Measurements from ENCODE around the gene CEP85L.

DNA sequence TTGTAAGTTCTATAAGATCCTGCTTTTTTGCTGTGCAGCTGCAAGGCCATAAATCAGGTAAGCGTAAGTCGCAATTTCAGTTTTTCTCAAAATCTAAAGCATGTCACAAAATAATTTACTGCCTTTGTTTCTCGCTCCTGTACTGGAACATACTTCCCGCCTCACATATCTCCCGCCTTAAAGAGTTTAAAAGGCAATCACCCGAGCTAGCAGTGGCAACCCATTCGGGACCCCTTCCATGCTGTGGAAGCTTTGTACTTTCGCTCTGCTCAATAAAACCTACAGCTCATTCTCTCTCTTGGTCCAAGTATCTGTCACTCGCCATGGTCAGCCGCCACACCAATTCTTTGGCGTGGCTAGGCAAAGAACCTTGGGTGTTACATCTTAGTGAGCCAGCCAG lies 34.0 kb downstream of the CEP85L start:
- TF ChIP-seq, protein P1, sequence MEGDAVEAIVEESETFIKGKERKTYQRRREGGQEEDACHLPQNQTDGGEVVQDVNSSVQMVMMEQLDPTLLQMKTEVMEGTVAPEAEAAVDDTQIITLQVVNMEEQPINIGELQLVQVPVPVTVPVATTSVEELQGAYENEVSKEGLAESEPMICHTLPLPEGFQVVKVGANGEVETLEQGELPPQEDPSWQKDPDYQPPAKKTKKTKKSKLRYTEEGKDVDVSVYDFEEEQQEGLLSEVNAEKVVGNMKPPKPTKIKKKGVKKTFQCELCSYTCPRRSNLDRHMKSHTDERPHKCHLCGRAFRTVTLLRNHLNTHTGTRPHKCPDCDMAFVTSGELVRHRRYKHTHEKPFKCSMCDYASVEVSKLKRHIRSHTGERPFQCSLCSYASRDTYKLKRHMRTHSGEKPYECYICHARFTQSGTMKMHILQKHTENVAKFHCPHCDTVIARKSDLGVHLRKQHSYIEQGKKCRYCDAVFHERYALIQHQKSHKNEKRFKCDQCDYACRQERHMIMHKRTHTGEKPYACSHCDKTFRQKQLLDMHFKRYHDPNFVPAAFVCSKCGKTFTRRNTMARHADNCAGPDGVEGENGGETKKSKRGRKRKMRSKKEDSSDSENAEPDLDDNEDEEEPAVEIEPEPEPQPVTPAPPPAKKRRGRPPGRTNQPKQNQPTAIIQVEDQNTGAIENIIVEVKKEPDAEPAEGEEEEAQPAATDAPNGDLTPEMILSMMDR (conservative IDR thresholded peaks at IDR 0.05; ENCODE audit: low read depth in 2 of 2), result no peak
- TF ChIP-seq, protein P2, sequence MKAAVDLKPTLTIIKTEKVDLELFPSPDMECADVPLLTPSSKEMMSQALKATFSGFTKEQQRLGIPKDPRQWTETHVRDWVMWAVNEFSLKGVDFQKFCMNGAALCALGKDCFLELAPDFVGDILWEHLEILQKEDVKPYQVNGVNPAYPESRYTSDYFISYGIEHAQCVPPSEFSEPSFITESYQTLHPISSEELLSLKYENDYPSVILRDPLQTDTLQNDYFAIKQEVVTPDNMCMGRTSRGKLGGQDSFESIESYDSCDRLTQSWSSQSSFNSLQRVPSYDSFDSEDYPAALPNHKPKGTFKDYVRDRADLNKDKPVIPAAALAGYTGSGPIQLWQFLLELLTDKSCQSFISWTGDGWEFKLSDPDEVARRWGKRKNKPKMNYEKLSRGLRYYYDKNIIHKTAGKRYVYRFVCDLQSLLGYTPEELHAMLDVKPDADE (IDR thresholded peaks at IDR 0.05), result no peak
- TF ChIP-seq POLR2AphosphoS5 (IDR thresholded peaks at IDR 0.05; ENCODE audit: low read depth) (no peak), EZH2phosphoT487 (IDR thresholded peaks at IDR 0.05; ENCODE audit: unreplicated experiment) (no peak), EZH2 (IDR thresholded peaks at IDR 0.05; ENCODE audit: low read depth, unreplicated experiment) (no peak), STAT1 (IDR thresholded peaks at IDR 0.05; ENCODE audit: unreplicated experiment) (no peak), JUNB (IDR thresholded peaks at IDR 0.05; ENCODE audit: unreplicated experiment) (no peak), ZNF114 (CRISPR knock-in tag; IDR thresholded peaks at IDR 0.05) (no peak), CREB1 (CRISPR knock-in tag; IDR thresholded peaks at IDR 0.05; ENCODE audit: low read depth) (no peak)
- TF ChIP-seq, protein P3, sequence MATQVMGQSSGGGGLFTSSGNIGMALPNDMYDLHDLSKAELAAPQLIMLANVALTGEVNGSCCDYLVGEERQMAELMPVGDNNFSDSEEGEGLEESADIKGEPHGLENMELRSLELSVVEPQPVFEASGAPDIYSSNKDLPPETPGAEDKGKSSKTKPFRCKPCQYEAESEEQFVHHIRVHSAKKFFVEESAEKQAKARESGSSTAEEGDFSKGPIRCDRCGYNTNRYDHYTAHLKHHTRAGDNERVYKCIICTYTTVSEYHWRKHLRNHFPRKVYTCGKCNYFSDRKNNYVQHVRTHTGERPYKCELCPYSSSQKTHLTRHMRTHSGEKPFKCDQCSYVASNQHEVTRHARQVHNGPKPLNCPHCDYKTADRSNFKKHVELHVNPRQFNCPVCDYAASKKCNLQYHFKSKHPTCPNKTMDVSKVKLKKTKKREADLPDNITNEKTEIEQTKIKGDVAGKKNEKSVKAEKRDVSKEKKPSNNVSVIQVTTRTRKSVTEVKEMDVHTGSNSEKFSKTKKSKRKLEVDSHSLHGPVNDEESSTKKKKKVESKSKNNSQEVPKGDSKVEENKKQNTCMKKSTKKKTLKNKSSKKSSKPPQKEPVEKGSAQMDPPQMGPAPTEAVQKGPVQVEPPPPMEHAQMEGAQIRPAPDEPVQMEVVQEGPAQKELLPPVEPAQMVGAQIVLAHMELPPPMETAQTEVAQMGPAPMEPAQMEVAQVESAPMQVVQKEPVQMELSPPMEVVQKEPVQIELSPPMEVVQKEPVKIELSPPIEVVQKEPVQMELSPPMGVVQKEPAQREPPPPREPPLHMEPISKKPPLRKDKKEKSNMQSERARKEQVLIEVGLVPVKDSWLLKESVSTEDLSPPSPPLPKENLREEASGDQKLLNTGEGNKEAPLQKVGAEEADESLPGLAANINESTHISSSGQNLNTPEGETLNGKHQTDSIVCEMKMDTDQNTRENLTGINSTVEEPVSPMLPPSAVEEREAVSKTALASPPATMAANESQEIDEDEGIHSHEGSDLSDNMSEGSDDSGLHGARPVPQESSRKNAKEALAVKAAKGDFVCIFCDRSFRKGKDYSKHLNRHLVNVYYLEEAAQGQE (IDR thresholded peaks at IDR 0.05; ENCODE audit: unreplicated experiment), result no peak
